PFSK-1 (cell line): ENCODE measurements around the gene GALNT9.

Source experiments
- FOXP2 ChIP-seq: optimal IDR thresholded peaks from 2 replicates; pipeline ENCODE3; 2011; ENCODE audit warnings: borderline replicate concordance, control low read depth, inconsistent platforms; ENCODE audit not compliant: insufficient read depth; ENCODE audit errors: extremely low read length, extremely low read depth
- POLR2AphosphoS5 ChIP-seq: IDR thresholded peaks from 2 replicates; pipeline ENCODE4 v1.6.1; 2012; ENCODE audit warnings: low read depth, mild to moderate bottlenecking, control low read depth, low read length, moderate library complexity
- SIN3A ChIP-seq: IDR thresholded peaks from 2 replicates; pipeline ENCODE4 v1.6.1; 2012; ENCODE audit warnings: mild to moderate bottlenecking, low read length, moderate library complexity, borderline replicate concordance; ENCODE audit not compliant: insufficient read depth
- TAF1 ChIP-seq: IDR thresholded peaks from 2 replicates; pipeline ENCODE4 v1.6.1; 2012; ENCODE audit warnings: low read length, control low read depth, borderline replicate concordance; ENCODE audit not compliant: insufficient read depth
- TF ChIP-seq, protein P1 (sequence below), 2 experiments: IDR thresholded peaks; 2 replicates each; pipeline versions ENCODE4 v1.6.1 to v1.8.0; 2011 to 2012; ENCODE audit warnings: low read depth in 2 of 2, low read length in 2 of 2, control low read depth in 1 of 2, inconsistent platforms in 1 of 2, mild to moderate bottlenecking in 1 of 2, moderate library complexity in 1 of 2; ENCODE audit not compliant: insufficient read depth in 1 of 2

Gene GALNT9

GRCh38 chr12:132284827-132285741 lies 44.3 kb downstream of the GALNT9 start:
- no peak for TF ChIP-seq FOXP2
- TF ChIP-seq TAF1: no peak
- TF ChIP-seq SIN3A: no peak
- TF ChIP-seq POLR2AphosphoS5: no peak
- TF ChIP-seq, protein P1, sequence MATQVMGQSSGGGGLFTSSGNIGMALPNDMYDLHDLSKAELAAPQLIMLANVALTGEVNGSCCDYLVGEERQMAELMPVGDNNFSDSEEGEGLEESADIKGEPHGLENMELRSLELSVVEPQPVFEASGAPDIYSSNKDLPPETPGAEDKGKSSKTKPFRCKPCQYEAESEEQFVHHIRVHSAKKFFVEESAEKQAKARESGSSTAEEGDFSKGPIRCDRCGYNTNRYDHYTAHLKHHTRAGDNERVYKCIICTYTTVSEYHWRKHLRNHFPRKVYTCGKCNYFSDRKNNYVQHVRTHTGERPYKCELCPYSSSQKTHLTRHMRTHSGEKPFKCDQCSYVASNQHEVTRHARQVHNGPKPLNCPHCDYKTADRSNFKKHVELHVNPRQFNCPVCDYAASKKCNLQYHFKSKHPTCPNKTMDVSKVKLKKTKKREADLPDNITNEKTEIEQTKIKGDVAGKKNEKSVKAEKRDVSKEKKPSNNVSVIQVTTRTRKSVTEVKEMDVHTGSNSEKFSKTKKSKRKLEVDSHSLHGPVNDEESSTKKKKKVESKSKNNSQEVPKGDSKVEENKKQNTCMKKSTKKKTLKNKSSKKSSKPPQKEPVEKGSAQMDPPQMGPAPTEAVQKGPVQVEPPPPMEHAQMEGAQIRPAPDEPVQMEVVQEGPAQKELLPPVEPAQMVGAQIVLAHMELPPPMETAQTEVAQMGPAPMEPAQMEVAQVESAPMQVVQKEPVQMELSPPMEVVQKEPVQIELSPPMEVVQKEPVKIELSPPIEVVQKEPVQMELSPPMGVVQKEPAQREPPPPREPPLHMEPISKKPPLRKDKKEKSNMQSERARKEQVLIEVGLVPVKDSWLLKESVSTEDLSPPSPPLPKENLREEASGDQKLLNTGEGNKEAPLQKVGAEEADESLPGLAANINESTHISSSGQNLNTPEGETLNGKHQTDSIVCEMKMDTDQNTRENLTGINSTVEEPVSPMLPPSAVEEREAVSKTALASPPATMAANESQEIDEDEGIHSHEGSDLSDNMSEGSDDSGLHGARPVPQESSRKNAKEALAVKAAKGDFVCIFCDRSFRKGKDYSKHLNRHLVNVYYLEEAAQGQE (IDR thresholded peaks at IDR 0.05; ENCODE audit: insufficient read depth in 1 of 2, low read depth in 2 of 2, low read length in 2 of 2): no peak

- TF ChIP-seq FOXP2 (no peak), SIN3A (no peak), TAF1 (no peak), POLR2AphosphoS5 (no peak)
- TF ChIP-seq, protein P1 (IDR thresholded peaks at IDR 0.05; ENCODE audit: insufficient read depth in 1 of 2, low read depth in 2 of 2, low read length in 2 of 2): no peak
Measured at GRCh38 chr12:132284071-132284826, 45.1 kb downstream of the GALNT9 start.

- no peak for TF ChIP-seq TAF1
- no peak for TF ChIP-seq SIN3A
- TF ChIP-seq, protein P1 (IDR thresholded peaks at IDR 0.05; ENCODE audit: insufficient read depth in 1 of 2, low read depth in 2 of 2, low read length in 2 of 2): no peak
- no peak for TF ChIP-seq FOXP2
- TF ChIP-seq POLR2AphosphoS5: no peak
Measured at GRCh38 chr12:132282950-132283771, 46.2 kb downstream of the GALNT9 start.

GRCh38 chr12:132282031-132282949 lies 47.1 kb downstream of the GALNT9 start:
- TF ChIP-seq TAF1 (no peak), FOXP2 (no peak), POLR2AphosphoS5 (no peak), SIN3A (no peak)
- TF ChIP-seq, protein P1 (IDR thresholded peaks at IDR 0.05; ENCODE audit: insufficient read depth in 1 of 2, low read depth in 2 of 2, low read length in 2 of 2): no peak
